Esophagus muscularis mucosa (tissue), 4 donors: ENCODE measurements around the gene DCC. TPM values are rescaled to one million over a fixed set of nuclear protein-coding genes. Genes with fewer than 3 reads are reported as not detected.

Source experiments
- DNase-seq: peaks from one replicate; pipeline ENCODE4 v3.0.0-alpha.2; 2017; ENCODE audit errors: extremely low spot score
- H3K27ac ChIP-seq, 4 donors: fragments of 200-600 bp; sonication (generic); replicated peaks in 1 of 4; 1 replicate in 3 of 4; 2 replicates in 1 of 4; pipeline ENCODE4 v1.5.1; 2016 to 2019; ENCODE audit warnings: mild to moderate bottlenecking in 1 of 4
- H3K27me3 ChIP-seq, 4 donors: fragments of 200-600 bp; sonication (generic); one replicate each; pipeline versions ENCODE4 v1.5.1 to v1.6.0; 2016 to 2019
- H3K36me3 ChIP-seq, 4 donors: fragments of 200-600 bp; sonication (generic); one replicate each; pipeline ENCODE4 v1.5.1; 2016 to 2019
- H3K4me1 ChIP-seq, 4 donors: fragments of 200-600 bp; sonication (generic); one replicate each; pipeline ENCODE4 v1.5.1; 2016 to 2019
- H3K4me3 ChIP-seq, 4 donors: fragments of 200-600 bp; sonication (generic); 1 replicate in 2 of 4; 2 replicates in 2 of 4; pipeline ENCODE4 v1.5.1; 2016 to 2019; ENCODE audit warnings: mild to moderate bottlenecking in 4 of 4, moderate library complexity in 1 of 4
- H3K9me3 ChIP-seq, 4 donors: fragments of 200-600 bp; sonication (generic); 1 replicate in 3 of 4; 2 replicates in 1 of 4; pipeline ENCODE4 v1.5.1; 2016 to 2019
- CTCF ChIP-seq, 3 experiments: fragments of 200-600 bp in 2 of 3; fragments of 450-650 bp in 1 of 3; sonication (generic) in 2 of 3; IDR thresholded peaks; one replicate each; pipeline ENCODE4 v1.5.1; 2017 to 2019; ENCODE audit warnings: antibody characterized with exemption in 3 of 3, mild to moderate bottlenecking in 2 of 3, moderate library complexity in 1 of 3
- EP300 ChIP-seq: sonication (generic); formaldehyde crosslinking; IDR thresholded peaks from one replicate; pipeline ENCODE4 v1.6.1; 2017; ENCODE audit warnings: antibody characterized with exemption
- POLR2A ChIP-seq: fragments of 450-650 bp; IDR thresholded peaks from one replicate; pipeline ENCODE4 v1.6.1; 2017; ENCODE audit warnings: antibody characterized with exemption, moderate library complexity, mild to moderate bottlenecking, low read depth
- POLR2AphosphoS5 ChIP-seq, 2 donors: sonication (generic); formaldehyde crosslinking; IDR thresholded peaks; one replicate each; pipeline ENCODE4 v1.6.1; 2017; ENCODE audit warnings: antibody characterized with exemption in 2 of 2
- WGBS: methylation state at CpG from one replicate; pipeline ENCODE4 v1.1.5; 2018; 5-methylcytosine and 5-hydroxymethylcytosine counted together
- intact Hi-C: fragments of 100-400 bp; cut with DNase I; formaldehyde crosslinking; loops from one replicate; pipeline ENCODE4 v1.15.1; 2023
- total RNA-seq, 4 donors: library from RNA; depleted of rRNA; stranded (reverse); fragments of >200 nt; gene quantifications; one replicate each; pipeline versions ENCODE4 v1.1.0 to v1.2.1, GENCODE V29; 2016

The DCC gene
- total RNA-seq, 4 donors from 2014 or later: 0.46 to 0.99 (median 0.83) TPM; not detected in 1

GRCh38 chr18:52341608-52342381 lies 1.8 kb downstream of the DCC start:
- 0% methylated on average over 12 of the region's 45 CpGs for WGBS
- DNase-seq: no peak
- Histone ChIP-seq H3K4me3 (peak overlapping the region; percentile 29 to 45 (median 38)), H3K4me1 (peaks cover 9 to 31% (median 27%) of the 10 kb centered on the region in 4 donors), H3K36me3 (no peaks in the 10 kb centered on the region), H3K27ac (no peak overlapping the region), H3K27me3 (peaks cover 0 to 55% (median 15%) of the 10 kb centered on the region in 4 donors), H3K9me3 (no peaks in the 10 kb centered on the region)
- intact Hi-C loops: no loop called here
- no peak for TF ChIP-seq EP300
- TF ChIP-seq POLR2AphosphoS5 (IDR thresholded peaks at IDR 0.05): no peak
- no peak for TF ChIP-seq CTCF (IDR thresholded peaks at IDR 0.05)
- no peak for TF ChIP-seq POLR2A

DNA sequence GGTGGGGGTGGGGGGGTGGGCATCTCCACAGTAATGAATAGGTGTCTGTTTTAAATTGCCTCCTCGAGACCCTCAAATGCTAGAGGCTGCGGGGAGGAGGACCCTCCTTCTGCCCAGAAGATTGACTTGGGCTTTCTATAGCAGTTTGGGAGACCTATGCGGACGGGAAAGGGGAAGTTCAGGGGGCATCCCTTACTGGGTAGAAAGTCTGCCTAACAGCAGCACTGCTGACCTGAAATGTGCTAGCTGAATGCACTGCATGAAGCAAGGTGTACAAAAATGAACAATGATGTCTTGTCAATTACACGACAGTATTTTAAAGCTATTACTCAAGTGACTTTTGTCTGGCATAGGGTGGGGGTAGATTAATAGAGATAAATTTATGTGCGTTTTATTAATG lies 2.5 kb downstream of the DCC start:
- Histone ChIP-seq H3K27ac (no peak overlapping the region), H3K27me3 (peaks cover 0 to 48% (median 15%) of the 10 kb centered on the region in 4 donors), H3K36me3 (no peaks in the 10 kb centered on the region), H3K4me1 (peaks cover 9 to 31% (median 27%) of the 10 kb centered on the region in 4 donors), H3K4me3 (peak overlapping the region in 1 of 4 donors; percentile 37), H3K9me3 (no peaks in the 10 kb centered on the region)
- intact Hi-C loops: no loop called here
- DNase-seq: no peak
- 50% methylated on average over 6 of the region's 6 CpGs for WGBS
- TF ChIP-seq POLR2AphosphoS5 (IDR thresholded peaks at IDR 0.05): no peak
- TF ChIP-seq EP300: no peak

GRCh38 chr18:52343138-52343537 lies 3.1 kb downstream of the DCC start:
- peaks cover 0 to 41% (median 15%) of the 10 kb centered on the region in 4 donors for H3K27me3 ChIP-seq
- 52% methylated on average over 2 of the region's 2 CpGs for WGBS
- H3K36me3 ChIP-seq: no peaks in the 10 kb centered on the region
- no peak overlapping the region for H3K27ac ChIP-seq
- intact Hi-C loops: no loop called here
- H3K9me3 ChIP-seq: no peaks in the 10 kb centered on the region
- TF ChIP-seq EP300 (no peak), CTCF (IDR thresholded peaks at IDR 0.05) (no peak), POLR2A (no peak), POLR2AphosphoS5 (IDR thresholded peaks at IDR 0.05) (no peak)
- H3K4me3 ChIP-seq: no peak overlapping the region
- peaks cover 9 to 31% (median 27%) of the 10 kb centered on the region in 4 donors for H3K4me1 ChIP-seq
- DNase-seq: no peak

- H3K27me3 ChIP-seq: peaks cover 0 to 36% (median 15%) of the 10 kb centered on the region in 4 donors
- TF ChIP-seq EP300 (no peak), POLR2A (no peak), POLR2AphosphoS5 (IDR thresholded peaks at IDR 0.05) (no peak), CTCF (IDR thresholded peaks at IDR 0.05) (no peak)
- intact Hi-C loops: no loop called here
Observed at GRCh38 chr18:52343731-52344340, 3.8 kb downstream of the DCC start.

DNA sequence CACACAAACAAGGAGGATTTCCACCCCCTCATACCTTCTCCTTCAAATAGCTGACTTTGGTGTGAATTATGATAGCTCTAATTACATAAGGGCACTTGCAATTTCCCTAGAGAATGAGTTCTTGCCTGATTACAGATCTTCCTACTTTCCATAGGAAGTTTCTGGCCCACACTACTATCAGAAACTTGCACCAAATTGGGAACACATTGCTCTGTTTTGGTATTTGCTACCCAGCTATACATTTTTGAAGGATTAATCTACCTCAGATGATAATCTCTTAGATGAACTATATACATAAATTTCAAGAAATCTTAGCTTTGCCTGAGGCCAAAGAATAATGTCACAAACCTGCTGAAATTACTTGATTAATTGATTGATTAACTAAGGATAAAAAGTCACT lies 4.9 kb downstream of the DCC start:
- Histone ChIP-seq H3K9me3 (no peaks in the 10 kb centered on the region), H3K4me1 (peaks cover 9 to 26% (median 22%) of the 10 kb centered on the region in 4 donors), H3K27ac (no peak overlapping the region), H3K4me3 (no peak overlapping the region), H3K36me3 (no peaks in the 10 kb centered on the region), H3K27me3 (peaks cover 0 to 27% (median 15%) of the 10 kb centered on the region in 4 donors)
- TF ChIP-seq CTCF (IDR thresholded peaks at IDR 0.05): no peak
- TF ChIP-seq POLR2A: no peak
- no peak for TF ChIP-seq EP300
- no peak for TF ChIP-seq POLR2AphosphoS5 (IDR thresholded peaks at IDR 0.05)
- intact Hi-C loops: no loop called here
- DNase-seq: no peak

More at GRCh38 chr18:52343731-52344340, 3.8 kb downstream of the DCC start:
- no peak for DNase-seq
- WGBS: 69% methylated on average over 6 of the region's 6 CpGs
- no peaks in the 10 kb centered on the region for H3K9me3 ChIP-seq
- no peak overlapping the region for H3K27ac ChIP-seq
- H3K4me1 ChIP-seq: peaks cover 9 to 31% (median 27%) of the 10 kb centered on the region in 4 donors
- H3K36me3 ChIP-seq: no peaks in the 10 kb centered on the region
- no peak overlapping the region for H3K4me3 ChIP-seq
